PC-3 (cell line): Measurements from ENCODE around the gene TMEM263.

Experiments used
- EZH2phosphoT487 ChIP-seq: fragments of 300-600 bp; sonication (generic); IDR thresholded peaks from 2 replicates; pipeline ENCODE4 v1.6.1; 2018; ENCODE audit warnings: mild to moderate bottlenecking, antibody characterized with exemption, low read length, borderline replicate concordance
- TF ChIP-seq, protein P1 (sequence below): fragments of 300-600 bp; sonication (generic); conservative IDR thresholded peaks from 2 replicates; pipeline ENCODE4 v1.5.1; 2017; ENCODE audit warnings: antibody characterized with exemption, low read depth, mild to moderate bottlenecking, low read length

DNA sequence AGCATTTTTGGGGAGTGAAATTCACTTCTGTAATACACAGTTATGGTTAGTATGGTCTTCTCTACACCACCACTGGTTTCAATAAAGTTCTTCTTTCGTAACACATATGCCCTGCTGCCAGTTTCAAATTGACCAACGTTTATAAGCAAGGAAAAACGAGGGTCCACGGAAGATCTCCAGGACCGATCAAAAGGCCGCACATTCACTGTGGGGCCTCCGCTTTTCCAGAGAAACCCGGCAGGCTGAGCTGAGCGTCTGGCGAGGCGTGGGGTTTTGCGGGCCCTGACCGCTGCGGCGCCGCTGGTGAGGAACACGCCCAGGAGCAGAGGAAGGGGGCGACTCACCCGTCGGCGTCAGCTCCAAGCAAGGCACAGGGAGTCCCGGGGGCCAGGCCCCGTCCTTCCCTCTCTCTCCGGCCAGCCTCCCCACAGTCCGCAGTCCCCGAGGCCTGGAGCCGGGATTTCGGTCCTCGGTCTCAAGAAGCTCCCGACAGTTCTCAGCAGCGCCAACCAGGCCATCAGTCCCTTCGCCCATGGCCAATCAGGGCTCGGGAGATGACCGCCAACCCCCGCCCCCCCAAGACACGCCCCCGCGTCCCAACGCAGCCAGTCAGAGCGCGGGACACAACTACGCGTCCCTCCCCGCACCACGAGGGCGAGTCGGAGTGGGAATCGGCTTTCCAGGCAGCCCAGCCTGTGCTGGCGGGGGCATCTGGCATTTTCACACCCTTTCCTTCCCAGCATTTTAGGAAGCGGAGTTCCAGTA, 31.1 kb downstream of the TMEM263 start, which contains the start of gene MTERF2:
- TF ChIP-seq, protein P1, sequence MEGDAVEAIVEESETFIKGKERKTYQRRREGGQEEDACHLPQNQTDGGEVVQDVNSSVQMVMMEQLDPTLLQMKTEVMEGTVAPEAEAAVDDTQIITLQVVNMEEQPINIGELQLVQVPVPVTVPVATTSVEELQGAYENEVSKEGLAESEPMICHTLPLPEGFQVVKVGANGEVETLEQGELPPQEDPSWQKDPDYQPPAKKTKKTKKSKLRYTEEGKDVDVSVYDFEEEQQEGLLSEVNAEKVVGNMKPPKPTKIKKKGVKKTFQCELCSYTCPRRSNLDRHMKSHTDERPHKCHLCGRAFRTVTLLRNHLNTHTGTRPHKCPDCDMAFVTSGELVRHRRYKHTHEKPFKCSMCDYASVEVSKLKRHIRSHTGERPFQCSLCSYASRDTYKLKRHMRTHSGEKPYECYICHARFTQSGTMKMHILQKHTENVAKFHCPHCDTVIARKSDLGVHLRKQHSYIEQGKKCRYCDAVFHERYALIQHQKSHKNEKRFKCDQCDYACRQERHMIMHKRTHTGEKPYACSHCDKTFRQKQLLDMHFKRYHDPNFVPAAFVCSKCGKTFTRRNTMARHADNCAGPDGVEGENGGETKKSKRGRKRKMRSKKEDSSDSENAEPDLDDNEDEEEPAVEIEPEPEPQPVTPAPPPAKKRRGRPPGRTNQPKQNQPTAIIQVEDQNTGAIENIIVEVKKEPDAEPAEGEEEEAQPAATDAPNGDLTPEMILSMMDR, result no peak
- TF ChIP-seq EZH2phosphoT487, result no peak
